ENCODE measurements around the gene KRT1.

Gene KRT1

GRCh38 chr12:52662918-52663229 is 17.3 kb downstream of the KRT1 start:
- no peak overlapping the region for H3K4me3 Mint-ChIP-seq
- no peaks in the 10 kb centered on the region for H3K9me3 Mint-ChIP-seq
- no peak overlapping the region for H3K27ac Mint-ChIP-seq
- H3K4me1 Mint-ChIP-seq: peaks cover 12% of the 10 kb centered on the region
- no peaks in the 10 kb centered on the region for H3K36me3 Mint-ChIP-seq
- no peak for DNase-seq (ENCODE audit: low spot score in 2 of 2)
- ATAC-seq: no peak

GRCh38 chr12:52662093-52662917 is 17.9 kb downstream of the KRT1 start:
- ATAC-seq (no peak), DNase-seq (ENCODE audit: low spot score in 2 of 2) (no peak)
- Mint-ChIP-seq H3K4me3 (no peak overlapping the region), H3K27ac (no peak overlapping the region), H3K36me3 (no peaks in the 10 kb centered on the region), H3K4me1 (peaks cover 12% of the 10 kb centered on the region), H3K9me3 (no peaks in the 10 kb centered on the region)

GRCh38 chr12:52661668-52662067 is 18.5 kb downstream of the KRT1 start:
- DNase-seq (ENCODE audit: low spot score in 2 of 2) (no peak), ATAC-seq (no peak)

GRCh38 chr12:52660934-52661499 is 19.2 kb downstream of the KRT1 start:
- Mint-ChIP-seq H3K4me3 (no peak overlapping the region), H3K27ac (no peak overlapping the region), H3K4me1 (peaks cover 12% of the 10 kb centered on the region), H3K36me3 (no peaks in the 10 kb centered on the region), H3K9me3 (no peaks in the 10 kb centered on the region)
- no peak for ATAC-seq
- no peak for DNase-seq (ENCODE audit: low spot score in 2 of 2)

More at GRCh38 chr12:52661668-52662067, 18.5 kb downstream of the KRT1 start:
- no peak overlapping the region for H3K4me3 Mint-ChIP-seq
- H3K4me1 Mint-ChIP-seq: peaks cover 12% of the 10 kb centered on the region
- no peaks in the 10 kb centered on the region for H3K9me3 Mint-ChIP-seq
- no peak overlapping the region for H3K27ac Mint-ChIP-seq
- H3K36me3 Mint-ChIP-seq: no peaks in the 10 kb centered on the region

- H3K27ac Mint-ChIP-seq: peak overlapping the region; percentile 62
- H3K9me3 Mint-ChIP-seq: no peaks in the 10 kb centered on the region
- H3K4me3 Mint-ChIP-seq: no peak overlapping the region
- DNase-seq (ENCODE audit: low spot score in 2 of 2): no peak
- no peaks in the 10 kb centered on the region for H3K36me3 Mint-ChIP-seq
- ATAC-seq: no peak
- H3K4me1 Mint-ChIP-seq: peaks cover 16% of the 10 kb centered on the region
These were observed 20.3 kb downstream of the KRT1 start for GRCh38 chr12:52659951-52660350.

- no peak for ATAC-seq
- Mint-ChIP-seq H3K4me3 (no peak overlapping the region), H3K27ac (peak overlapping the region; percentile 62), H3K36me3 (no peaks in the 10 kb centered on the region), H3K4me1 (peaks cover 16% of the 10 kb centered on the region), H3K9me3 (no peaks in the 10 kb centered on the region)
- no peak for DNase-seq (ENCODE audit: low spot score in 2 of 2)
These were observed 20.8 kb downstream of the KRT1 start for GRCh38 chr12:52659395-52659794.

GRCh38 chr12:52658196-52658595 is 22.0 kb downstream of the KRT1 start:
- DNase-seq (ENCODE audit: low spot score in 2 of 2) (no peak), ATAC-seq (no peak)
- H3K36me3 Mint-ChIP-seq: no peaks in the 10 kb centered on the region
- H3K27ac Mint-ChIP-seq: no peak overlapping the region
- peaks cover 16% of the 10 kb centered on the region for H3K4me1 Mint-ChIP-seq
- no peak overlapping the region for H3K4me3 Mint-ChIP-seq
- H3K9me3 Mint-ChIP-seq: no peaks in the 10 kb centered on the region

- no peak for ATAC-seq
- Mint-ChIP-seq H3K4me3 (no peak overlapping the region), H3K27ac (no peak overlapping the region), H3K9me3 (no peaks in the 10 kb centered on the region), H3K4me1 (peaks cover 12% of the 10 kb centered on the region), H3K36me3 (no peaks in the 10 kb centered on the region)
- DNase-seq (ENCODE audit: low spot score in 2 of 2): no peak
These were observed 22.8 kb downstream of the KRT1 start for GRCh38 chr12:52657250-52657902.

GRCh38 chr12:52656616-52657015 is 23.6 kb downstream of the KRT1 start:
- DNase-seq (ENCODE audit: low spot score in 2 of 2): no peak
- no peak for ATAC-seq
- Mint-ChIP-seq H3K4me3 (no peak overlapping the region), H3K4me1 (peaks cover 5% of the 10 kb centered on the region), H3K36me3 (no peaks in the 10 kb centered on the region), H3K27ac (no peak overlapping the region), H3K9me3 (no peaks in the 10 kb centered on the region)

- no peak for ATAC-seq
- Mint-ChIP-seq H3K36me3 (no peaks in the 10 kb centered on the region), H3K4me3 (no peak overlapping the region), H3K9me3 (no peaks in the 10 kb centered on the region), H3K4me1 (peaks cover 4% of the 10 kb centered on the region), H3K27ac (no peak overlapping the region)
- no peak for DNase-seq (ENCODE audit: low spot score in 2 of 2)
These were observed 24.5 kb downstream of the KRT1 start for GRCh38 chr12:52655720-52656124.

- no peak overlapping the region for H3K27ac Mint-ChIP-seq
- H3K9me3 Mint-ChIP-seq: no peaks in the 10 kb centered on the region
- DNase-seq (ENCODE audit: low spot score in 2 of 2): no peak
- ATAC-seq: no peak
- peaks cover 4% of the 10 kb centered on the region for H3K4me1 Mint-ChIP-seq
- no peaks in the 10 kb centered on the region for H3K36me3 Mint-ChIP-seq
- no peak overlapping the region for H3K4me3 Mint-ChIP-seq
These were observed 25.0 kb downstream of the KRT1 start for GRCh38 chr12:52655251-52655650.

- no peak within 1 kb of the TSS for H3K27ac Mint-ChIP-seq
- no peaks in the 10 kb centered on the region for H3K36me3 Mint-ChIP-seq
- no peak for DNase-seq (ENCODE audit: low spot score in 2 of 2)
- no peak for ATAC-seq
- peaks cover 32% of the 10 kb centered on the region for H3K4me1 Mint-ChIP-seq
- H3K4me3 Mint-ChIP-seq: no peak within 1 kb of the TSS
- no peaks in the 10 kb centered on the region for H3K9me3 Mint-ChIP-seq
These were observed 28.4 kb downstream of the KRT1 start, which contains the start of gene KRT2 for GRCh38 chr12:52651726-52652261. Gene KRT2 (minus strand): TSS chr12:52652211. CDS start chr12:52652142, 69 bp downstream.

- no peaks in the 10 kb centered on the region for H3K36me3 Mint-ChIP-seq
- H3K27ac Mint-ChIP-seq: no peak overlapping the region
- no peak for ATAC-seq
- no peak for DNase-seq (ENCODE audit: low spot score in 2 of 2)
- no peak overlapping the region for H3K4me3 Mint-ChIP-seq
- no peaks in the 10 kb centered on the region for H3K9me3 Mint-ChIP-seq
- H3K4me1 Mint-ChIP-seq: peaks cover 42% of the 10 kb centered on the region
These were observed 29.6 kb downstream of the KRT1 start for GRCh38 chr12:52650520-52651081.

- no peak overlapping the region for H3K27ac Mint-ChIP-seq
- DNase-seq (ENCODE audit: low spot score in 2 of 2) (no peak), ATAC-seq (no peak)
- no peak overlapping the region for H3K4me3 Mint-ChIP-seq
- no peaks in the 10 kb centered on the region for H3K9me3 Mint-ChIP-seq
- H3K4me1 Mint-ChIP-seq: peaks cover 54% of the 10 kb centered on the region
- H3K36me3 Mint-ChIP-seq: no peaks in the 10 kb centered on the region
These were observed 31.1 kb downstream of the KRT1 start for GRCh38 chr12:52649066-52649465.

GRCh38 chr12:52648012-52648550 is 32.1 kb downstream of the KRT1 start:
- Mint-ChIP-seq H3K4me1 (peaks cover 54% of the 10 kb centered on the region), H3K4me3 (no peak overlapping the region)

More at GRCh38 chr12:52648012-52648550, 32.1 kb downstream of the KRT1 start:
- H3K27ac Mint-ChIP-seq: no peak overlapping the region
- no peaks in the 10 kb centered on the region for H3K9me3 Mint-ChIP-seq
- ATAC-seq (no peak), DNase-seq (ENCODE audit: low spot score in 2 of 2) (peak in 1 of 2 donors; percentile 17)
- no peaks in the 10 kb centered on the region for H3K36me3 Mint-ChIP-seq
